IPS-18a (cell line): Measurements from ENCODE around the gene ATP5PD.
"Not testable (repeated sequence)": the region's sequence is repeated elsewhere in the genome, so short reads cannot be mapped to it uniquely, and the experiment has no call there.

ENCODE experiments used
- H3K27ac ChIP-seq: one replicate; pipeline ENCODE4 v1.5.1; 2013; ENCODE audit warnings: low read length
- H3K27me3 ChIP-seq: one replicate; pipeline ENCODE4 v1.6.1; 2013; ENCODE audit warnings: mild to moderate bottlenecking, low read length; ENCODE audit not compliant: control insufficient read depth, insufficient read depth
- H3K36me3 ChIP-seq: one replicate; pipeline ENCODE4 v1.6.1; 2013; ENCODE audit warnings: low read depth, low read length; ENCODE audit not compliant: control insufficient read depth
- H3K4me1 ChIP-seq: one replicate; pipeline ENCODE4 v1.6.1; 2013; ENCODE audit warnings: low read depth, low read length; ENCODE audit not compliant: control insufficient read depth
- H3K4me3 ChIP-seq: one replicate; pipeline ENCODE4 v1.5.1; 2013; ENCODE audit warnings: low read length
- H3K9ac ChIP-seq: one replicate; pipeline ENCODE4 v1.6.1; 2013; ENCODE audit warnings: mild to moderate bottlenecking, low read length, moderate library complexity
- H3K9me3 ChIP-seq: one replicate; pipeline ENCODE4 v1.6.1; 2013; ENCODE audit warnings: low read depth, low read length; ENCODE audit not compliant: control insufficient read depth

ATP5PD gene

DNA sequence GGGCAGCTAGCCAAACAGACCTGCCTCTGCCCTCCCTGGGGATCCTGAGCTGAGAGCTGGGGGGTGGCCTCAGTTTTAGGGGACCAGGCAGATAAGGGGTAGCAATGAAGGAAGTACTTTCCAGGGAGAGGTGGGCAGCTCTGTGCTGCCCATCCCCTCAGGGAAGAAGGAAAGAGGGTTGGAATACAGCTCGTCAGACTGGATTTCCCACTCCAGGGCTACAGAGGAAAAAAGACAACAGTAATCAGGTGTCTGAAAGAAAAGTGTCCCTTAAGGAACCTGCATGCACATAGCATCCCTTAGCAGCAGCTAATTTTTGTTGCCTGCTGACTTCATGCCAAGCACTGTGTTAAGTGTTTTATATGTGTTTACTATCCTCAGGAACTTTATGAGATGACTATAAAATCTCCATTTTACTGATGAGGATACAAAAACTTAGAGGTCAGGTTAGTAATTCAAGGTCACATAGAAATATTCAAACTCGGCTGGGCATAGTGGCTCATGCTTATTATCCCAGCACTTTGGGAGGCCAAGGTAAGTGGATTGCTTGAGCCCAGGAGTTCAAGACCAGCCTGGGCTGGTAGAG is 37.5 kb downstream of the ATP5PD start:
- peaks cover 15% of the 10 kb centered on the region for H3K4me1 ChIP-seq
- no peak overlapping the region for H3K27ac ChIP-seq
- no peak overlapping the region for H3K4me3 ChIP-seq
- no peaks in the 10 kb centered on the region for H3K27me3 ChIP-seq
- no peaks in the 10 kb centered on the region for H3K9me3 ChIP-seq
- H3K9ac ChIP-seq: no peak overlapping the region
- H3K36me3 ChIP-seq: no peaks in the 10 kb centered on the region

DNA sequence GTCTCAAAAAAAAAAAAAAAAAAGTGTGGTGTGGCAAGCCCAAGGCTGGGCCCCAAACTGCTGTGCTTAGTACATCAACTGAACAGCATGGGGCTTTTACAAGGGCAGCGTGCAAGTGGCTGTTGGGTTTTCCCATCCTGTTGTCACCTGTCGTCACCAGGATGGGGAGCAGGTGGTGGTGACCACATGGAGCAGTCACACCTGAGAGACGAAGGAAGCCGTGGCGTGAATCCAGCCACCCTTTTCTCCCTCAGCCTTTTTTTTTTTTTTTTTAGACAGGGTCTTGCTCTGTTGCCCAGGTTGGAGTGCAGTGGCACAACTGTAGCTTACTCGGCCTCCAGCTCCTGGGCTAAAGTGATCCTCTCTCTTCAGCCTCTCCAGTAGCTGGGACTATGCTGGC is 38.4 kb downstream of the ATP5PD start:
- Histone ChIP-seq H3K9me3 (no peaks in the 10 kb centered on the region), H3K9ac (no peak overlapping the region), H3K36me3 (peaks cover 3% of the 10 kb centered on the region), H3K27ac (no peak overlapping the region), H3K27me3 (no peaks in the 10 kb centered on the region), H3K4me1 (peaks cover 9% of the 10 kb centered on the region), H3K4me3 (no peak overlapping the region)

GRCh38 chr17:75006653-75007052 is 40.1 kb downstream of the ATP5PD start:
- Histone ChIP-seq H3K9ac (no peak overlapping the region), H3K27me3 (no peaks in the 10 kb centered on the region), H3K9me3 (no peaks in the 10 kb centered on the region), H3K36me3 (peaks cover 14% of the 10 kb centered on the region), H3K27ac (no peak overlapping the region), H3K4me1 (peaks cover 2% of the 10 kb centered on the region), H3K4me3 (no peak overlapping the region)

GRCh38 chr17:75006084-75006483 is 40.7 kb downstream of the ATP5PD start:
- peaks cover 19% of the 10 kb centered on the region for H3K36me3 ChIP-seq
- not testable (repeated sequence) for H3K9me3 ChIP-seq, H3K27ac ChIP-seq, H3K9ac ChIP-seq, H3K27me3 ChIP-seq, H3K4me1 ChIP-seq, H3K4me3 ChIP-seq

DNA sequence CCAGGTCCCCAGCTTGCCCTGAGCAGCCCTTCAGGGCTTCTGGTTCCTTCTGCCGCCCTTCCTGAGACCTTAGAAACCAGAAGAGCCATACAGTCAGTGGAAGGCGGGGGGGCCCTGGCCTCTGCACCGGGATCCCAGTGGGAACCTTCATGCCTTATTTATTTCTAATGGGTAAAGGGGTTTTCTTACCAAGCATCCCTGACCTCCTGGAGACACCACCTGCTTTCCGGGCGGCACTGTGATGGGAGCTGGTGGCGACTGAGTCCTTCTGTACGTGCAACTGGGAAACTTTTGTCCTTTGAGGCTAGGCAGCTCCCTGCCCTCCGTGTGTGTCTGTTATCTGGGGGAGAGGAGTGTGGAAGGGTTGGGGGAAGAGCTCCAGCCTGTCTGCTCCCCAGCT is 41.5 kb downstream of the ATP5PD start:
- Histone ChIP-seq H3K4me1 (no peaks in the 10 kb centered on the region), H3K27ac (no peak overlapping the region), H3K27me3 (no peaks in the 10 kb centered on the region), H3K4me3 (no peak overlapping the region), H3K36me3 (peaks cover 19% of the 10 kb centered on the region), H3K9me3 (no peaks in the 10 kb centered on the region), H3K9ac (no peak overlapping the region)

- H3K9me3 ChIP-seq: no peaks in the 10 kb centered on the region
- H3K4me1 ChIP-seq: no peaks in the 10 kb centered on the region
- H3K27ac ChIP-seq: no peak overlapping the region
- no peak overlapping the region for H3K4me3 ChIP-seq
- H3K9ac ChIP-seq: no peak overlapping the region
- peaks cover 23% of the 10 kb centered on the region for H3K36me3 ChIP-seq
- no peaks in the 10 kb centered on the region for H3K27me3 ChIP-seq
These were observed 42.4 kb downstream of the ATP5PD start for GRCh38 chr17:75004371-75004770.

- Histone ChIP-seq H3K27ac (no peak overlapping the region), H3K27me3 (no peaks in the 10 kb centered on the region), H3K9ac (no peak overlapping the region), H3K36me3 (peaks cover 25% of the 10 kb centered on the region), H3K4me3 (no peak overlapping the region), H3K4me1 (no peaks in the 10 kb centered on the region), H3K9me3 (no peaks in the 10 kb centered on the region)
These were observed 42.8 kb downstream of the ATP5PD start for GRCh38 chr17:75003957-75004355.

GRCh38 chr17:75003070-75003956 is 43.5 kb downstream of the ATP5PD start:
- Histone ChIP-seq H3K27ac (no peak overlapping the region), H3K4me3 (no peak overlapping the region), H3K27me3 (no peaks in the 10 kb centered on the region), H3K9me3 (no peaks in the 10 kb centered on the region), H3K36me3 (peaks cover 25% of the 10 kb centered on the region), H3K9ac (no peak overlapping the region), H3K4me1 (no peaks in the 10 kb centered on the region)

- Histone ChIP-seq H3K4me3 (no peak overlapping the region), H3K27me3 (no peaks in the 10 kb centered on the region), H3K4me1 (no peaks in the 10 kb centered on the region), H3K27ac (no peak overlapping the region), H3K9me3 (no peaks in the 10 kb centered on the region), H3K36me3 (peaks cover 25% of the 10 kb centered on the region), H3K9ac (no peak overlapping the region)
These were observed 44.6 kb downstream of the ATP5PD start for GRCh38 chr17:75001915-75002843.

GRCh38 chr17:74999523-74999922 is 47.2 kb downstream of the ATP5PD start:
- no peaks in the 10 kb centered on the region for H3K4me1 ChIP-seq
- H3K4me3 ChIP-seq: no peak overlapping the region
- H3K27me3 ChIP-seq: no peaks in the 10 kb centered on the region
- peaks cover 25% of the 10 kb centered on the region for H3K36me3 ChIP-seq
- H3K27ac ChIP-seq: no peak overlapping the region
- H3K9ac ChIP-seq: no peak overlapping the region
- H3K9me3 ChIP-seq: no peaks in the 10 kb centered on the region

- H3K9ac ChIP-seq: no peak overlapping the region
- H3K36me3 ChIP-seq: peaks cover 25% of the 10 kb centered on the region
- no peaks in the 10 kb centered on the region for H3K4me1 ChIP-seq
- H3K4me3 ChIP-seq: no peak overlapping the region
- no peak overlapping the region for H3K27ac ChIP-seq
- H3K9me3 ChIP-seq: no peaks in the 10 kb centered on the region
- no peaks in the 10 kb centered on the region for H3K27me3 ChIP-seq
These were observed 48.0 kb downstream of the ATP5PD start for GRCh38 chr17:74998783-74999182.
